Gastroesophageal sphincter (tissue), 3 donors: ENCODE results near the gene ACACB.

ENCODE experiments used
- POLR2A ChIP-seq, 2 donors: fragments of 450-650 bp; IDR thresholded peaks; one replicate each; pipeline ENCODE4 v1.6.1; 2017; ENCODE audit warnings: antibody characterized with exemption in 2 of 2, mild to moderate bottlenecking in 2 of 2, moderate library complexity in 1 of 2
- TF ChIP-seq, protein P1 (sequence below), 4 experiments: fragments of 200-600 bp in 2 of 4; fragments of 450-650 bp in 2 of 4; sonication (generic) in 1 of 4; IDR thresholded peaks; one replicate each; pipeline ENCODE4 v1.5.1; 2017 to 2019; ENCODE audit warnings: antibody characterized with exemption in 4 of 4, mild to moderate bottlenecking in 2 of 4, moderate library complexity in 2 of 4

- TF ChIP-seq POLR2A (IDR thresholded peaks at IDR 0.05) = no peak
- TF ChIP-seq, protein P1, sequence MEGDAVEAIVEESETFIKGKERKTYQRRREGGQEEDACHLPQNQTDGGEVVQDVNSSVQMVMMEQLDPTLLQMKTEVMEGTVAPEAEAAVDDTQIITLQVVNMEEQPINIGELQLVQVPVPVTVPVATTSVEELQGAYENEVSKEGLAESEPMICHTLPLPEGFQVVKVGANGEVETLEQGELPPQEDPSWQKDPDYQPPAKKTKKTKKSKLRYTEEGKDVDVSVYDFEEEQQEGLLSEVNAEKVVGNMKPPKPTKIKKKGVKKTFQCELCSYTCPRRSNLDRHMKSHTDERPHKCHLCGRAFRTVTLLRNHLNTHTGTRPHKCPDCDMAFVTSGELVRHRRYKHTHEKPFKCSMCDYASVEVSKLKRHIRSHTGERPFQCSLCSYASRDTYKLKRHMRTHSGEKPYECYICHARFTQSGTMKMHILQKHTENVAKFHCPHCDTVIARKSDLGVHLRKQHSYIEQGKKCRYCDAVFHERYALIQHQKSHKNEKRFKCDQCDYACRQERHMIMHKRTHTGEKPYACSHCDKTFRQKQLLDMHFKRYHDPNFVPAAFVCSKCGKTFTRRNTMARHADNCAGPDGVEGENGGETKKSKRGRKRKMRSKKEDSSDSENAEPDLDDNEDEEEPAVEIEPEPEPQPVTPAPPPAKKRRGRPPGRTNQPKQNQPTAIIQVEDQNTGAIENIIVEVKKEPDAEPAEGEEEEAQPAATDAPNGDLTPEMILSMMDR (IDR thresholded peaks at IDR 0.05) = no peak
Measured at GRCh38 chr12:109267361-109267760, 151.0 kb downstream of the ACACB start.
